IMR-90 (cell line): ENCODE results near the gene CACNA2D4. TPM values are rescaled to one million over a fixed set of nuclear protein-coding genes. Genes with fewer than 3 reads are reported as not detected.

Experiments
- ATAC-seq: fragments of 200-7000 bp; cut with Tn5 transposase; 2 replicates; pipeline ENCODE4 v1.9.1; 2020; ENCODE audit warnings: low read depth, mild to moderate bottlenecking, moderate library complexity
- BruUV-seq: library from RNA; stranded (reverse); fragments of 400-500 nt; replicated peaks from 2 replicates; lab custom pipeline; 2021; lab: Mats Ljungman, UMichigan
- CTCF ChIA-PET: fragments of 300-600 bp; formaldehyde crosslinking; extraction: SDS; loops from one replicate; lab custom pipeline; 2021; ENCODE audit warnings: antibody characterized with exemption; lab: Yijun Ruan, JAX
- POLR2A ChIA-PET: fragments of 300-600 bp; sonication (Branson Sonifier 250); formaldehyde crosslinking; loops from one replicate; lab custom pipeline; 2022; ENCODE audit warnings: antibody characterized with exemption; ENCODE audit not compliant: unreplicated experiment; lab: Charles Lee
- DNase-seq: peaks from one replicate; pipeline ENCODE4 v3.0.0; 2013
- H2AFZ ChIP-seq: replicated peaks from 2 replicates; pipeline ENCODE3; 2013; ENCODE audit warnings: low read length, mild to moderate bottlenecking; ENCODE audit not compliant: poor library complexity
- H2AK5ac ChIP-seq: 2 replicates; pipeline ENCODE4 v1.6.1; 2013; ENCODE audit warnings: low read depth, low read length, inconsistent platforms
- H2AK9ac ChIP-seq: replicated peaks from 2 replicates; pipeline ENCODE3; 2013; ENCODE audit warnings: mild to moderate bottlenecking, low read depth, low read length, moderate library complexity; ENCODE audit not compliant: poor library complexity
- H2BK120ac ChIP-seq: 2 replicates; pipeline ENCODE4 v1.6.1; 2013; ENCODE audit warnings: low read depth, low read length, inconsistent platforms
- H2BK15ac ChIP-seq: 3 replicates; pipeline ENCODE4 v1.6.1; 2013; ENCODE audit warnings: low read depth, low read length, inconsistent platforms
- H2BK20ac ChIP-seq: 2 replicates; pipeline ENCODE4 v1.6.1; 2013; ENCODE audit warnings: low read depth, mild to moderate bottlenecking, inconsistent platforms, low read length, moderate library complexity
- H2BK5ac ChIP-seq: 2 replicates; pipeline ENCODE4 v1.6.1; 2013; ENCODE audit warnings: mild to moderate bottlenecking, low read depth, low read length, inconsistent platforms; ENCODE audit not compliant: poor library complexity, severe bottlenecking
- H3K14ac ChIP-seq: replicated peaks from 2 replicates; pipeline ENCODE4 v1.6.1; 2013; ENCODE audit warnings: low read depth, low read length, inconsistent platforms
- H3K18ac ChIP-seq: 2 replicates; pipeline ENCODE4 v1.6.1; 2013; ENCODE audit warnings: low read depth, low read length, control low read depth
- H3K23ac ChIP-seq: 2 replicates; pipeline ENCODE4 v1.6.1; 2013; ENCODE audit warnings: low read depth, low read length, inconsistent platforms
- H3K27ac ChIP-seq: 2 replicates; pipeline ENCODE4 v1.5.1; 2013; ENCODE audit warnings: mild to moderate bottlenecking, control low read depth, low read length; ENCODE audit not compliant: insufficient read depth
- H3K27me3 ChIP-seq: 2 replicates; pipeline ENCODE4 v1.6.1; 2013; ENCODE audit warnings: low read length; ENCODE audit not compliant: control insufficient read depth, insufficient read depth
- H3K36me3 ChIP-seq: 2 replicates; pipeline ENCODE4 v1.6.1; 2013; ENCODE audit warnings: low read length, mixed read lengths; ENCODE audit not compliant: control insufficient read depth, insufficient read depth
- H3K4ac ChIP-seq: 2 replicates; pipeline ENCODE4 v1.6.1; 2013; ENCODE audit warnings: low read depth, low read length, inconsistent platforms
- H3K4me1 ChIP-seq: 2 replicates; pipeline ENCODE4 v1.6.1; 2013; ENCODE audit warnings: low read length, mixed read lengths; ENCODE audit not compliant: control insufficient read depth, insufficient read depth
- H3K4me2 ChIP-seq: 2 replicates; pipeline ENCODE4 v1.6.1; 2013; ENCODE audit warnings: low read depth, mild to moderate bottlenecking, control low read depth, low read length, moderate library complexity
- H3K4me3 ChIP-seq: 2 replicates; pipeline ENCODE4 v1.5.1; 2013; ENCODE audit warnings: low read depth, mild to moderate bottlenecking, control low read depth, low read length, moderate library complexity; ENCODE audit not compliant: insufficient read depth
- H3K56ac ChIP-seq: 2 replicates; pipeline ENCODE4 v1.6.1; 2013; ENCODE audit warnings: low read length, inconsistent platforms; ENCODE audit not compliant: insufficient read depth; ENCODE audit errors: extremely low read depth
- H3K79me1 ChIP-seq, 2 experiments: 2 replicates each; pipeline ENCODE4 v1.6.1; 2013; ENCODE audit warnings: low read length in 2 of 2, inconsistent platforms in 1 of 2, low read depth in 1 of 2
- H3K9ac ChIP-seq: 2 replicates; pipeline ENCODE4 v1.6.1; 2013; ENCODE audit warnings: low read depth, low read length, control low read depth
- H3K9me1 ChIP-seq: 2 replicates; pipeline ENCODE4 v1.6.1; 2013; ENCODE audit warnings: low read length, inconsistent platforms; ENCODE audit not compliant: insufficient read depth
- H3K9me3 ChIP-seq: 2 replicates; pipeline ENCODE4 v1.6.1; 2013; ENCODE audit warnings: low read length; ENCODE audit not compliant: control insufficient read depth, insufficient read depth
- H4K20me1 ChIP-seq: 2 replicates; pipeline ENCODE4 v1.6.1; 2013; ENCODE audit warnings: low read length, inconsistent platforms; ENCODE audit not compliant: insufficient read depth
- H4K5ac ChIP-seq: 2 replicates; pipeline ENCODE4 v1.6.1; 2013; ENCODE audit warnings: mild to moderate bottlenecking, low read depth, low read length, control low read depth
- H4K8ac ChIP-seq, 2 experiments: 2 replicates each; pipeline ENCODE4 v1.6.1; 2013; ENCODE audit warnings: low read depth in 2 of 2, low read length in 2 of 2, control low read depth in 1 of 2, inconsistent platforms in 1 of 2
- H4K91ac ChIP-seq: 2 replicates; pipeline ENCODE4 v1.6.1; 2013; ENCODE audit warnings: low read depth, low read length, inconsistent platforms; ENCODE audit not compliant: insufficient read depth
- CEBPB ChIP-seq: IDR thresholded peaks from 2 replicates; pipeline ENCODE4 v1.6.1; 2012; ENCODE audit warnings: low read depth, low read length, improper control_type of control experiment
- FOS ChIP-seq: fragments of 150-350 bp; IDR thresholded peaks from 2 replicates; pipeline ENCODE4 v1.6.1; 2016; ENCODE audit warnings: low read depth, low read length
- MAFK ChIP-seq: IDR thresholded peaks from 2 replicates; pipeline ENCODE4 v1.6.1; 2012; ENCODE audit warnings: low read depth, low read length, improper control_type of control experiment
- MAZ ChIP-seq: IDR thresholded peaks from 2 replicates; pipeline ENCODE4 v1.6.1; 2012; ENCODE audit warnings: low read depth, mild to moderate bottlenecking, low read length, improper control_type of control experiment, moderate library complexity, borderline replicate concordance
- WGBS, 2 experiments: methylation state at CpG; one replicate each; pipeline versions ENCODE4 v1.1.5 to v1.1.7; 2013; ENCODE audit warnings: missing lambda C conversion rate in 2 of 2; ENCODE audit not compliant: insufficient read length in 1 of 2; ENCODE audit errors: extremely low coverage in 2 of 2; 5-methylcytosine and 5-hydroxymethylcytosine counted together
- dilution Hi-C: fragments of 300-500 bp; cut with HindIII; formaldehyde crosslinking; loops from one replicate; pipeline ENCODE4 v1.14.3; 2018; ENCODE audit warnings: low sequenced_read_pairs; ENCODE audit not compliant: unreplicated experiment
- in situ Hi-C: fragments of 300-500 bp; cut with MboI; formaldehyde crosslinking; loops from 3 replicates; pipeline ENCODE4 v1.14.3; 2019; ENCODE audit warnings: low sequenced_read_pairs, inconsistent platforms, mixed read lengths
- intact Hi-C: fragments of 100-400 bp; cut with micrococcal nuclease; formaldehyde crosslinking; loops from 2 replicates; pipeline ENCODE4 v1.10.0; 2022
- polyA plus RNA-seq, 3 experiments: library from polyadenylated mRNA; depleted of rRNA; stranded (reverse); fragments of >200 nt; gene quantifications; 2 replicates each; pipeline ENCODE4 v1.2.3, GENCODE V29; 2012; ENCODE audit warnings: low replicate concordance in 1 of 3
- total RNA-seq: library from RNA; depleted of rRNA; stranded (reverse); fragments of >200 nt; gene quantifications from 2 replicates; pipeline ENCODE4 v1.2.3, GENCODE V29; 2012

Gene CACNA2D4
- total and polyA plus RNA-seq, 2 of the 4 experiments (the other 2 are of a cell fraction), result 0.18 to 0.22 TPM

DNA sequence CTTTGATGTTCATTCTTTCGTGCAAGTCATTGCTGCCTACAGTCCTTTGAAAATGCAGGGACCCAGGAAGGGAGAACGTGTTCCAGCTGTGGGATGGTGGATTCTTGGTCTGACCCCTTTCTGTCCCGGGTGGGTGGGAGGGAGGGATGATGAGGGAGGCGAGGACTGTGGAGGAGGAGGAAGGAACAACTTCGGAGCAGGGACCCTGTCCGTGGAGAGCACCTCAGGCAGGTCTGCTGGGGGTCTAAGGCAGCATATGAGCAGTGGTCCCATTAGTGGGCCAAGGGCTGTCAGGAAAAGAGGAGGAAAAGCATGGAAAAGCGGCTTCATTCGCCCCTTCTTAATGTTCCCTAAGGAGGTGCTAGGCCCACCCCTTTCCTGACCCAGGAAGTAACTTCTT lies 36.0 kb downstream of the CACNA2D4 start:
- ATAC-seq (no peak), DNase-seq (no peak)
- no peak overlapping the region for H4K91ac ChIP-seq
- H4K20me1 ChIP-seq, result no peaks in the 10 kb centered on the region
- no peak overlapping the region for H2AFZ ChIP-seq
- no peaks in the 10 kb centered on the region for H3K4me1 ChIP-seq
- H2BK120ac ChIP-seq, result no peak overlapping the region
- H3K4me3 ChIP-seq, result no peak overlapping the region
- H4K5ac ChIP-seq, result no peak overlapping the region
- WGBS, 2 experiments, result 20% methylated on average over 1 of the region's 8 CpGs; no CpG with 5 or more reads in 1 of the 2 experiments
- H3K4ac ChIP-seq, result no peak overlapping the region
- H2BK20ac ChIP-seq, result no peak overlapping the region
- H2AK5ac ChIP-seq, result no peak overlapping the region
- H2BK15ac ChIP-seq, result no peak overlapping the region
- CTCF ChIA-PET, result no interaction called here
- H3K14ac ChIP-seq, result no peak overlapping the region
- in situ Hi-C loops (no loop called here), intact Hi-C loops (no loop called here), dilution Hi-C loops (no loop called here)
- no peak overlapping the region for H3K9ac ChIP-seq
- no peak overlapping the region for H3K18ac ChIP-seq
- H3K27me3 ChIP-seq, result peaks cover 68% of the 10 kb centered on the region
- TF ChIP-seq MAFK, result no peak
- no peak for TF ChIP-seq MAZ
- TF ChIP-seq CEBPB, result no peak
- no peak for TF ChIP-seq FOS
- BruUV-seq, result no TSS peak
- no peak overlapping the region for H3K23ac ChIP-seq
- POLR2A ChIA-PET, result no interaction called here
- H3K36me3 ChIP-seq, result no peaks in the 10 kb centered on the region
- no peak overlapping the region for H2BK5ac ChIP-seq
- no peak overlapping the region for H4K8ac ChIP-seq
- no peak overlapping the region for H3K56ac ChIP-seq
- H3K9me3 ChIP-seq, result no peaks in the 10 kb centered on the region
- H3K4me2 ChIP-seq, result no peak overlapping the region
- H3K79me1 ChIP-seq, result no peaks in the 10 kb centered on the region
- 0 out of 2 replicates have a peak, but pooled peaks cover 3% of the 10 kb centered on the region for H3K9me1 ChIP-seq
- no peak overlapping the region for H2AK9ac ChIP-seq
- H3K27ac ChIP-seq, result no peak overlapping the region
